HepG2 (cell line): ENCODE data around the gene NELL1. TPM values are rescaled to one million over a fixed set of nuclear protein-coding genes. Genes with fewer than 3 reads are reported as not detected.

Experiments used
- ATAC-seq: fragments of 200-7000 bp; cut with Tn5 transposase; 3 replicates; pipeline ENCODE4 v1.9.1; 2020; ENCODE audit warnings: mild to moderate bottlenecking, moderate library complexity
- BruUV-seq: library from RNA; stranded (reverse); fragments of 400-500 nt; replicated peaks from 2 replicates; lab custom pipeline; 2021; lab: Mats Ljungman, UMichigan
- CTCF ChIA-PET: fragments of 300-600 bp; formaldehyde crosslinking; extraction: SDS; loops from one replicate; lab custom pipeline; 2021; ENCODE audit warnings: low total read pairs, inconsistent platforms, low intra/inter-chr PET ratio; lab: Yijun Ruan, JAX
- POLR2A ChIA-PET: fragments of 350-600 bp; sonication (Branson Sonifier 250); formaldehyde crosslinking; loops from one replicate; lab custom pipeline; 2020; ENCODE audit warnings: antibody characterized with exemption, inconsistent platforms; lab: Yijun Ruan, JAX
- DNase-seq: peaks from one replicate; pipeline ENCODE4 v3.0.0-alpha.2; 2015; ENCODE audit warnings: low spot score
- FAIRE-seq: peaks from 3 replicates; lab custom pipeline; 2011; peaks lifted over from hg19 to GRCh38; lab: Jason Lieb, UNC
- H2AFZ ChIP-seq: one replicate; pipeline ENCODE4 v1.6.1; 2011; ENCODE audit warnings: low read length, inconsistent platforms
- H3K27ac ChIP-seq: fragments of 300-600 bp; 3 replicates; pipeline ENCODE4 v1.8.0; 2011; ENCODE audit warnings: mixed run types, mild to moderate bottlenecking, mixed read lengths, low read length, inconsistent platforms; ENCODE audit not compliant: insufficient read depth; ENCODE audit errors: extremely low read length
- H3K27me3 ChIP-seq, 2 experiments: fragments of 200-600 bp in 1 of 2; 2 replicates in 1 of 2; 3 replicates in 1 of 2; pipeline versions ENCODE4 v1.6.0 to v1.8.0; 2011; ENCODE audit warnings: low read length in 2 of 2, mild to moderate bottlenecking in 2 of 2, moderate library complexity in 2 of 2, inconsistent platforms in 1 of 2; ENCODE audit not compliant: insufficient read depth in 2 of 2, control insufficient read depth in 1 of 2
- H3K36me3 ChIP-seq, 2 experiments: fragments of 200-600 bp in 1 of 2; replicated peaks in 1 of 2; 2 replicates in 1 of 2; 3 replicates in 1 of 2; pipeline versions ENCODE4 v1.5.1 to v1.8.0; 2011; ENCODE audit warnings: low read length in 2 of 2, inconsistent platforms in 1 of 2; ENCODE audit not compliant: insufficient read depth in 2 of 2, control insufficient read depth in 1 of 2
- H3K4me1 ChIP-seq: 2 replicates; pipeline ENCODE4 v1.5.1; 2012; ENCODE audit warnings: low read length, inconsistent platforms; ENCODE audit not compliant: insufficient read depth
- H3K4me2 ChIP-seq: 2 replicates; pipeline ENCODE4 v1.6.0; 2011; ENCODE audit warnings: low read depth, low read length, inconsistent platforms
- H3K4me3 ChIP-seq, 3 experiments: fragments of 200-600 bp in 1 of 3; sonication (generic), shearing (Covaris generic) in 1 of 3; replicated peaks in 1 of 3; 2 replicates each; pipeline ENCODE4 v1.5.1; 2011 to 2016; ENCODE audit warnings: low read length in 3 of 3, inconsistent platforms in 2 of 3, low read depth in 2 of 3, mild to moderate bottlenecking in 2 of 3, control low read depth in 1 of 3, mixed read lengths in 1 of 3; ENCODE audit not compliant: insufficient read depth in 1 of 3
- H3K79me2 ChIP-seq: one replicate; pipeline ENCODE4 v1.6.1; 2011; ENCODE audit warnings: low read length, inconsistent platforms; ENCODE audit not compliant: insufficient read depth
- H3K9ac ChIP-seq: 2 replicates; pipeline ENCODE4 v1.6.0; 2011; ENCODE audit warnings: mild to moderate bottlenecking, low read depth, low read length, inconsistent platforms; ENCODE audit not compliant: insufficient read depth
- H3K9me3 ChIP-seq: 2 replicates; pipeline ENCODE4 v1.5.1; 2012; ENCODE audit warnings: mild to moderate bottlenecking, low read length
- H4K20me1 ChIP-seq: 2 replicates; pipeline ENCODE4 v1.6.0; 2011; ENCODE audit warnings: inconsistent platforms, mild to moderate bottlenecking, low read length, moderate library complexity; ENCODE audit not compliant: insufficient read depth
- ETV6 ChIP-seq: sonication (generic); formaldehyde crosslinking; conservative IDR thresholded peaks from 2 replicates; pipeline ENCODE4 v1.4.0; 2020; ENCODE audit warnings: missing genetic modification reagents
- GATAD1 ChIP-seq: IDR thresholded peaks from 2 replicates; pipeline ENCODE4 v1.6.1; 2016; ENCODE audit warnings: missing genetic modification reagents, missing compliant biosample characterization
- MBNL3 ChIP-seq: fragments of 250-450 bp; sonication (Bioruptor Pico); conservative IDR thresholded peaks from 2 replicates; pipeline ENCODE4 v1.8.0; 2022; ENCODE audit warnings: mild to moderate bottlenecking, inconsistent platforms
- TFE3 ChIP-seq: IDR thresholded peaks from 2 replicates; pipeline ENCODE4 v1.6.1; 2016
- ZBED4 ChIP-seq: sonication (generic); formaldehyde crosslinking; IDR thresholded peaks from 2 replicates; pipeline ENCODE4 v1.4.0; 2020; ENCODE audit warnings: missing genetic modification reagents, borderline replicate concordance
- ZBTB42 ChIP-seq: sonication (generic); formaldehyde crosslinking; IDR thresholded peaks from 2 replicates; pipeline ENCODE4 v1.5.0; 2020; ENCODE audit warnings: mild to moderate bottlenecking, missing genetic modification reagents
- ZMAT3 ChIP-seq: sonication (generic); formaldehyde crosslinking; conservative IDR thresholded peaks from 2 replicates; pipeline ENCODE4 v1.7.0; 2021; ENCODE audit warnings: missing genetic modification reagents
- ZNF235 ChIP-seq: sonication (generic); formaldehyde crosslinking; IDR thresholded peaks from 2 replicates; pipeline ENCODE4 v1.8.1; 2023; ENCODE audit warnings: mild to moderate bottlenecking, missing genetic modification reagents, borderline replicate concordance
- ZNF274 ChIP-seq: sonication (generic); formaldehyde crosslinking; IDR thresholded peaks from 2 replicates; pipeline ENCODE4 v1.5.1; 2020; ENCODE audit warnings: mild to moderate bottlenecking, missing genetic modification reagents
- ZNF556 ChIP-seq: sonication (generic); formaldehyde crosslinking; IDR thresholded peaks from 2 replicates; pipeline ENCODE4 v1.4.0; 2020; ENCODE audit warnings: mild to moderate bottlenecking, missing genetic modification reagents, borderline replicate concordance
- ZNF800 ChIP-seq: sonication (generic); formaldehyde crosslinking; IDR thresholded peaks from 2 replicates; pipeline ENCODE4 v1.4.0; 2020; ENCODE audit warnings: missing genetic modification reagents
- WGBS: methylation state at CpG from one replicate; pipeline ENCODE4 v1.1.6; 2017; ENCODE audit warnings: low lambda C conversion rate; 5-methylcytosine and 5-hydroxymethylcytosine counted together
- in situ Hi-C: cut with HindIII; loops from 2 replicates; pipeline ENCODE4 v1.10.0; 2017; ENCODE audit warnings: low pct_unique_long_range_greater_than_20kb; ENCODE audit not compliant: extremely low pct_ligation_motif_present
- intact Hi-C: fragments of 100-400 bp; cut with micrococcal nuclease; formaldehyde crosslinking; loops from one replicate; pipeline ENCODE4 v1.10.0; 2022; ENCODE audit not compliant: unreplicated experiment
- polyA plus RNA-seq, 8 experiments: library from polyadenylated mRNA; depleted of rRNA in 3 of 8; stranded (reverse) in 7 of 8; unstranded in 1 of 8; fragments of >200 nt; fragmentation: Illumina TruSeq in 4 of 8; extraction: Trizol in 4 of 8; gene quantifications; 2 replicates each; pipeline versions ENCODE4 v1.2.1 to v1.2.3, GENCODE V29; 2011 to 2016; ENCODE audit warnings: low read depth in 4 of 8, missing spikeins in 1 of 8, mixed read lengths in 1 of 8; ENCODE audit not compliant: insufficient read depth in 1 of 8
- total RNA-seq, 5 experiments: library from RNA; depleted of rRNA; stranded (reverse); fragments of >200 nt; fragmentation: Illumina TruSeq; extraction: Trizol; gene quantifications; 2 replicates each; pipeline ENCODE4 v1.2.3, GENCODE V29; 2016; ENCODE audit warnings: low read depth in 1 of 5

Gene NELL1
- total and polyA plus RNA-seq, 2 of the 13 experiments (the other 11 are each of a cell fraction or from before 2014, with no cell fraction given): not detected

GRCh38 chr11:21285104-21285503, 615.7 kb downstream of the NELL1 start:
- in situ Hi-C loops: no loop called here
- Histone ChIP-seq H3K79me2 (no peaks in the 10 kb centered on the region), H3K4me3 (no peak overlapping the region), H4K20me1 (no peaks in the 10 kb centered on the region), H3K4me1 (no peaks in the 10 kb centered on the region), H2AFZ (no peak overlapping the region), H3K9me3 (no peaks in the 10 kb centered on the region), H3K27me3 (no peaks in the 10 kb centered on the region), H3K27ac (no peak overlapping the region), H3K4me2 (no peak overlapping the region), H3K36me3 (no peaks in the 10 kb centered on the region), H3K9ac (no peak overlapping the region)
- TF ChIP-seq TFE3 (no peak), MBNL3 (CRISPR knock-in tag) (no peak), ETV6 (CRISPR knock-in tag) (no peak), ZBED4 (CRISPR knock-in tag) (no peak), ZNF235 (no peak), ZBTB42 (CRISPR knock-in tag) (no peak), ZNF800 (CRISPR knock-in tag) (no peak), GATAD1 (CRISPR knock-in tag) (no peak), ZMAT3 (CRISPR knock-in tag) (no peak), ZNF556 (no peak), ZNF274 (CRISPR knock-in tag) (no peak)
- no TSS peak for BruUV-seq
- ChIA-PET POLR2A (no interaction called here), CTCF (no interaction called here)
- ATAC-seq (no peak), DNase-seq (no peak), FAIRE-seq (no peak)
- intact Hi-C loops: no loop called here
- 3% methylated on average over 2 of the region's 2 CpGs for WGBS
